GM23338 (cell line): ENCODE measurements around the gene ME3. TPM values are rescaled to one million over a fixed set of nuclear protein-coding genes. Genes with fewer than 3 reads are reported as not detected.

Experiments
- ATAC-seq: fragments of 200-7000 bp; cut with Tn5 transposase; 3 replicates; pipeline ENCODE4 v1.9.1; 2020
- DNase-seq: peaks from one replicate; pipeline ENCODE4 v3.0.0-alpha.2; 2015; ENCODE audit warnings: low spot score
- H2AFZ ChIP-seq: fragments of 200-600 bp; sonication (generic); 2 replicates; pipeline ENCODE4 v1.8.0; 2016; ENCODE audit warnings: antibody characterized with exemption, mild to moderate bottlenecking, moderate library complexity
- H3F3A ChIP-seq: fragments of 200-600 bp; sonication (generic); replicated peaks from 2 replicates; pipeline ENCODE4 v1.8.0; 2017; ENCODE audit warnings: antibody characterized with exemption, mixed run types, low read depth
- H3K27ac ChIP-seq: fragments of 200-600 bp; sonication (generic); 2 replicates; pipeline ENCODE4 v1.6.1; 2016; ENCODE audit warnings: low read depth
- H3K27me3 ChIP-seq: fragments of 200-600 bp; sonication (generic); 2 replicates; pipeline ENCODE4 v1.8.0; 2016; ENCODE audit warnings: mild to moderate bottlenecking, mixed run types, moderate library complexity; ENCODE audit not compliant: insufficient read depth
- H3K36me3 ChIP-seq: fragments of 200-600 bp; sonication (generic); 2 replicates; pipeline ENCODE4 v1.8.0; 2016; ENCODE audit warnings: mild to moderate bottlenecking; ENCODE audit not compliant: insufficient read depth
- H3K4me1 ChIP-seq: fragments of 200-600 bp; sonication (generic); 2 replicates; pipeline ENCODE4 v1.8.0; 2016; ENCODE audit warnings: mild to moderate bottlenecking, moderate library complexity; ENCODE audit not compliant: insufficient read depth
- H3K4me2 ChIP-seq: fragments of 200-600 bp; sonication (generic); 2 replicates; pipeline ENCODE4 v1.7.1; 2017; ENCODE audit warnings: mixed run types
- H3K4me3 ChIP-seq: fragments of 200-600 bp; sonication (generic); 2 replicates; pipeline ENCODE4 v1.6.1; 2016; ENCODE audit warnings: mixed run types
- H3K79me2 ChIP-seq: fragments of 200-600 bp; sonication (generic); replicated peaks from 2 replicates; pipeline ENCODE4 v1.8.0; 2017; ENCODE audit warnings: mild to moderate bottlenecking; ENCODE audit not compliant: insufficient read depth
- H3K9me2 ChIP-seq: fragments of 200-600 bp; sonication (generic); 2 replicates; pipeline ENCODE4 v1.8.0; 2017; ENCODE audit not compliant: insufficient read depth
- H4K20me1 ChIP-seq: fragments of 200-600 bp; sonication (generic); replicated peaks from 2 replicates; pipeline ENCODE4 v1.8.0; 2017; ENCODE audit warnings: mild to moderate bottlenecking; ENCODE audit not compliant: insufficient read depth
- H3K27ac Mint-ChIP-seq: 2 replicates; pipeline ENCODE4 v1.8.0; 2020; ENCODE audit warnings: inconsistent platforms, mild to moderate bottlenecking, moderate library complexity, mixed read lengths
- H3K27me3 Mint-ChIP-seq: 3 replicates; pipeline ENCODE4 v1.8.0; 2022; ENCODE audit warnings: low read depth, mild to moderate bottlenecking, moderate library complexity, mixed read lengths, inconsistent platforms; ENCODE audit not compliant: insufficient read depth, poor library complexity
- H3K36me3 Mint-ChIP-seq: 3 replicates; pipeline ENCODE4 v1.8.0; 2021; ENCODE audit warnings: low read depth, mild to moderate bottlenecking, inconsistent platforms, moderate library complexity, mixed read lengths
- H3K4me1 Mint-ChIP-seq: 3 replicates; pipeline ENCODE4 v1.8.0; 2020; ENCODE audit warnings: mild to moderate bottlenecking, inconsistent platforms, mixed read lengths
- H3K4me3 Mint-ChIP-seq: 3 replicates; pipeline ENCODE4 v1.8.0; 2021; ENCODE audit warnings: moderate library complexity, mild to moderate bottlenecking, inconsistent platforms, mixed read lengths
- H3K9me3 Mint-ChIP-seq: 3 replicates; pipeline ENCODE4 v1.8.0; 2020; ENCODE audit warnings: moderate library complexity, mild to moderate bottlenecking, inconsistent platforms, mixed read lengths
- CREB1 ChIP-seq: fragments of 250-450 bp; sonication (Bioruptor Pico); IDR thresholded peaks from 2 replicates; pipeline ENCODE4 v1.5.0; 2020; ENCODE audit warnings: low read depth, mild to moderate bottlenecking, moderate library complexity
- EZH2 ChIP-seq: fragments of 200-600 bp; sonication (generic); IDR thresholded peaks from one replicate; pipeline ENCODE4 v1.8.0; 2017; ENCODE audit warnings: antibody characterized with exemption, mild to moderate bottlenecking, low read depth; ENCODE audit not compliant: unreplicated experiment
- EZH2phosphoT487 ChIP-seq: fragments of 200-600 bp; sonication (generic); IDR thresholded peaks from one replicate; pipeline ENCODE4 v1.8.1; 2018; ENCODE audit warnings: antibody characterized with exemption; ENCODE audit not compliant: unreplicated experiment
- JUNB ChIP-seq: IDR thresholded peaks from one replicate; pipeline ENCODE4 v1.6.1; 2016; ENCODE audit warnings: antibody characterized with exemption; ENCODE audit not compliant: unreplicated experiment
- NANOG ChIP-seq: IDR thresholded peaks from 2 replicates; pipeline ENCODE4 v1.6.1; 2016; ENCODE audit warnings: antibody characterized with exemption, borderline replicate concordance
- POLR2AphosphoS5 ChIP-seq: IDR thresholded peaks from 2 replicates; pipeline ENCODE4 v1.6.1; 2016; ENCODE audit warnings: antibody characterized with exemption, low read depth
- STAT1 ChIP-seq: IDR thresholded peaks from one replicate; pipeline ENCODE4 v1.6.1; 2016; ENCODE audit warnings: antibody characterized with exemption; ENCODE audit not compliant: unreplicated experiment
- ZNF114 ChIP-seq: fragments of 250-450 bp; sonication (Bioruptor Pico); IDR thresholded peaks from 2 replicates; pipeline ENCODE4 v1.5.0; 2020; ENCODE audit warnings: mild to moderate bottlenecking, moderate library complexity
- ZNF331 ChIP-seq: fragments of 250-450 bp; sonication (Bioruptor Pico); IDR thresholded peaks from 2 replicates; pipeline ENCODE4 v1.5.0; 2020; ENCODE audit warnings: low read depth, mild to moderate bottlenecking, moderate library complexity
- polyA plus RNA-seq: library from polyadenylated mRNA; unstranded; fragments of >200 nt; fragmentation: Nextera tagmentation; extraction: Ambion mirVana; gene quantifications from 2 replicates; pipeline ENCODE4 v1.2.1, GENCODE V29; 2016
- total RNA-seq: library from RNA; depleted of rRNA; stranded (reverse); fragments of >200 nt; shearing (Covaris generic); gene quantifications from 2 replicates; pipeline ENCODE4 v1.2.3, GENCODE V29; 2014
- TF ChIP-seq, protein P1 (sequence below): fragments of 250-450 bp; sonication (Bioruptor Pico); IDR thresholded peaks from 2 replicates; pipeline ENCODE4 v1.5.0; 2020; ENCODE audit warnings: mild to moderate bottlenecking, moderate library complexity
- TF ChIP-seq, protein P2 (sequence below): IDR thresholded peaks from 2 replicates; pipeline ENCODE4 v1.6.1; 2016; ENCODE audit warnings: antibody characterized with exemption
- TF ChIP-seq, protein P3 (sequence below), 2 experiments: fragments of 200-600 bp in 1 of 2; sonication (generic) in 1 of 2; conservative IDR thresholded peaks; 2 replicates each; pipeline versions ENCODE4 v1.5.1 to v1.6.1; 2016 to 2017; ENCODE audit warnings: antibody characterized with exemption in 2 of 2, low read depth in 2 of 2, mild to moderate bottlenecking in 2 of 2, moderate library complexity in 1 of 2

ME3 gene
- total and polyA plus RNA-seq, 2 experiments from 2014 or later, result 1.3 to 4.0 TPM

GRCh38 chr11:86515297-86516094, 156.9 kb downstream of the ME3 start:
- TF ChIP-seq JUNB (no peak), CREB1 (CRISPR knock-in tag) (no peak)
- ATAC-seq (no peak), DNase-seq (no peak)
- Histone ChIP-seq H3K4me2 (no peak overlapping the region), H3K79me2 (no peaks in the 10 kb centered on the region), H3K9me2 (peaks cover 12% of the 10 kb centered on the region), H3F3A (no peaks in the 10 kb centered on the region), H3K36me3 (0 out of 2 replicates have a peak, but pooled peaks cover 6% of the 10 kb centered on the region), H2AFZ (0 out of 2 replicates have a peak overlapping the region, but pooled peaks have one; percentile 23), H3K4me1 (peaks cover 28% of the 10 kb centered on the region), H3K27ac (no peak overlapping the region), H3K4me3 (no peak overlapping the region), H4K20me1 (no peaks in the 10 kb centered on the region), H3K27me3 (no peaks in the 10 kb centered on the region)
- Mint-ChIP-seq H3K27me3 (peaks cover 2% of the 10 kb centered on the region), H3K4me3 (no peak overlapping the region), H3K4me1 (peaks cover 16% of the 10 kb centered on the region), H3K36me3 (no peaks in the 10 kb centered on the region), H3K27ac (0 out of 2 replicates have a peak overlapping the region, but pooled peaks have one; percentile 13), H3K9me3 (no peaks in the 10 kb centered on the region)

- Histone ChIP-seq H3K4me1 (peaks cover 27% of the 10 kb centered on the region), H3F3A (no peaks in the 10 kb centered on the region), H3K4me2 (no peak overlapping the region), H3K27ac (no peak overlapping the region), H2AFZ (no peak overlapping the region), H4K20me1 (no peaks in the 10 kb centered on the region), H3K9me2 (peaks cover 15% of the 10 kb centered on the region; the same call in 1 of the 2 replicates), H3K4me3 (no peak overlapping the region), H3K27me3 (no peaks in the 10 kb centered on the region), H3K36me3 (0 out of 2 replicates have a peak, but pooled peaks cover 6% of the 10 kb centered on the region), H3K79me2 (no peaks in the 10 kb centered on the region)
- peaks cover under 1% of the 10 kb centered on the region for H3K27me3 Mint-ChIP-seq
- no peaks in the 10 kb centered on the region for H3K9me3 Mint-ChIP-seq
- ATAC-seq (no peak), DNase-seq (no peak)
- H3K4me1 Mint-ChIP-seq, result peaks cover 14% of the 10 kb centered on the region
- no peaks in the 10 kb centered on the region for H3K36me3 Mint-ChIP-seq
- H3K4me3 Mint-ChIP-seq, result no peak overlapping the region
- H3K27ac Mint-ChIP-seq, result no peak overlapping the region
- TF ChIP-seq CREB1 (CRISPR knock-in tag) (no peak), EZH2phosphoT487 (no peak), EZH2 (no peak), ZNF331 (CRISPR knock-in tag) (no peak), POLR2AphosphoS5 (no peak), STAT1 (no peak), JUNB (no peak), NANOG (no peak), ZNF114 (CRISPR knock-in tag) (no peak)
- TF ChIP-seq, protein P1, sequence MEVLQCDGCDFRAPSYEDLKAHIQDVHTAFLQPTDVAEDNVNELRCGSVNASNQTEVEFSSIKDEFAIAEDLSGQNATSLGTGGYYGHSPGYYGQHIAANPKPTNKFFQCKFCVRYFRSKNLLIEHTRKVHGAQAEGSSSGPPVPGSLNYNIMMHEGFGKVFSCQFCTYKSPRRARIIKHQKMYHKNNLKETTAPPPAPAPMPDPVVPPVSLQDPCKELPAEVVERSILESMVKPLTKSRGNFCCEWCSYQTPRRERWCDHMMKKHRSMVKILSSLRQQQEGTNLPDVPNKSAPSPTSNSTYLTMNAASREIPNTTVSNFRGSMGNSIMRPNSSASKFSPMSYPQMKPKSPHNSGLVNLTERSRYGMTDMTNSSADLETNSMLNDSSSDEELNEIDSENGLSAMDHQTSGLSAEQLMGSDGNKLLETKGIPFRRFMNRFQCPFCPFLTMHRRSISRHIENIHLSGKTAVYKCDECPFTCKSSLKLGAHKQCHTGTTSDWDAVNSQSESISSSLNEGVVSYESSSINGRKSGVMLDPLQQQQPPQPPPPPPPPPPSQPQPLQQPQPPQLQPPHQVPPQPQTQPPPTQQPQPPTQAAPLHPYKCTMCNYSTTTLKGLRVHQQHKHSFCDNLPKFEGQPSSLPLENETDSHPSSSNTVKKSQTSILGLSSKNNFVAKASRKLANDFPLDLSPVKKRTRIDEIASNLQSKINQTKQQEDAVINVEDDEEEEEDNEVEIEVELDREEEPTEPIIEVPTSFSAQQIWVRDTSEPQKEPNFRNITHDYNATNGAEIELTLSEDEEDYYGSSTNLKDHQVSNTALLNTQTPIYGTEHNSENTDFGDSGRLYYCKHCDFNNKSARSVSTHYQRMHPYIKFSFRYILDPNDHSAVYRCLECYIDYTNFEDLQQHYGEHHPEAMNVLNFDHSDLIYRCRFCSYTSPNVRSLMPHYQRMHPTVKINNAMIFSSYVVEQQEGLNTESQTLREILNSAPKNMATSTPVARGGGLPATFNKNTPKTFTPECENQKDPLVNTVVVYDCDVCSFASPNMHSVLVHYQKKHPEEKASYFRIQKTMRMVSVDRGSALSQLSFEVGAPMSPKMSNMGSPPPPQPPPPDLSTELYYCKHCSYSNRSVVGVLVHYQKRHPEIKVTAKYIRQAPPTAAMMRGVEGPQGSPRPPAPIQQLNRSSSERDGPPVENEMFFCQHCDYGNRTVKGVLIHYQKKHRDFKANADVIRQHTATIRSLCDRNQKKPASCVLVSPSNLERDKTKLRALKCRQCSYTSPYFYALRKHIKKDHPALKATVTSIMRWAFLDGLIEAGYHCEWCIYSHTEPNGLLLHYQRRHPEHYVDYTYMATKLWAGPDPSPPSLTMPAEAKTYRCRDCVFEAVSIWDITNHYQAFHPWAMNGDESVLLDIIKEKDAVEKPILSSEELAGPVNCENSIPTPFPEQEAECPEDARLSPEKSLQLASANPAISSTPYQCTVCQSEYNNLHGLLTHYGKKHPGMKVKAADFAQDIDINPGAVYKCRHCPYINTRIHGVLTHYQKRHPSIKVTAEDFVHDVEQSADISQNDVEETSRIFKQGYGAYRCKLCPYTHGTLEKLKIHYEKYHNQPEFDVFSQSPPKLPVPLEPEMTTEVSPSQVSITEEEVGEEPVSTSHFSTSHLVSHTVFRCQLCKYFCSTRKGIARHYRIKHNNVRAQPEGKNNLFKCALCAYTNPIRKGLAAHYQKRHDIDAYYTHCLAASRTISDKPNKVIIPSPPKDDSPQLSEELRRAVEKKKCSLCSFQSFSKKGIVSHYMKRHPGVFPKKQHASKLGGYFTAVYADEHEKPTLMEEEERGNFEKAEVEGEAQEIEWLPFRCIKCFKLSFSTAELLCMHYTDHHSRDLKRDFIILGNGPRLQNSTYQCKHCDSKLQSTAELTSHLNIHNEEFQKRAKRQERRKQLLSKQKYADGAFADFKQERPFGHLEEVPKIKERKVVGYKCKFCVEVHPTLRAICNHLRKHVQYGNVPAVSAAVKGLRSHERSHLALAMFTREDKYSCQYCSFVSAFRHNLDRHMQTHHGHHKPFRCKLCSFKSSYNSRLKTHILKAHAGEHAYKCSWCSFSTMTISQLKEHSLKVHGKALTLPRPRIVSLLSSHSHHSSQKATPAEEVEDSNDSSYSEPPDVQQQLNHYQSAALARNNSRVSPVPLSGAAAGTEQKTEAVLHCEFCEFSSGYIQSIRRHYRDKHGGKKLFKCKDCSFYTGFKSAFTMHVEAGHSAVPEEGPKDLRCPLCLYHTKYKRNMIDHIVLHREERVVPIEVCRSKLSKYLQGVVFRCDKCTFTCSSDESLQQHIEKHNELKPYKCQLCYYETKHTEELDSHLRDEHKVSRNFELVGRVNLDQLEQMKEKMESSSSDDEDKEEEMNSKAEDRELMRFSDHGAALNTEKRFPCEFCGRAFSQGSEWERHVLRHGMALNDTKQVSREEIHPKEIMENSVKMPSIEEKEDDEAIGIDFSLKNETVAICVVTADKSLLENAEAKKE, result no peak
- TF ChIP-seq, protein P2, sequence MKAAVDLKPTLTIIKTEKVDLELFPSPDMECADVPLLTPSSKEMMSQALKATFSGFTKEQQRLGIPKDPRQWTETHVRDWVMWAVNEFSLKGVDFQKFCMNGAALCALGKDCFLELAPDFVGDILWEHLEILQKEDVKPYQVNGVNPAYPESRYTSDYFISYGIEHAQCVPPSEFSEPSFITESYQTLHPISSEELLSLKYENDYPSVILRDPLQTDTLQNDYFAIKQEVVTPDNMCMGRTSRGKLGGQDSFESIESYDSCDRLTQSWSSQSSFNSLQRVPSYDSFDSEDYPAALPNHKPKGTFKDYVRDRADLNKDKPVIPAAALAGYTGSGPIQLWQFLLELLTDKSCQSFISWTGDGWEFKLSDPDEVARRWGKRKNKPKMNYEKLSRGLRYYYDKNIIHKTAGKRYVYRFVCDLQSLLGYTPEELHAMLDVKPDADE, result no peak
- TF ChIP-seq, protein P3, sequence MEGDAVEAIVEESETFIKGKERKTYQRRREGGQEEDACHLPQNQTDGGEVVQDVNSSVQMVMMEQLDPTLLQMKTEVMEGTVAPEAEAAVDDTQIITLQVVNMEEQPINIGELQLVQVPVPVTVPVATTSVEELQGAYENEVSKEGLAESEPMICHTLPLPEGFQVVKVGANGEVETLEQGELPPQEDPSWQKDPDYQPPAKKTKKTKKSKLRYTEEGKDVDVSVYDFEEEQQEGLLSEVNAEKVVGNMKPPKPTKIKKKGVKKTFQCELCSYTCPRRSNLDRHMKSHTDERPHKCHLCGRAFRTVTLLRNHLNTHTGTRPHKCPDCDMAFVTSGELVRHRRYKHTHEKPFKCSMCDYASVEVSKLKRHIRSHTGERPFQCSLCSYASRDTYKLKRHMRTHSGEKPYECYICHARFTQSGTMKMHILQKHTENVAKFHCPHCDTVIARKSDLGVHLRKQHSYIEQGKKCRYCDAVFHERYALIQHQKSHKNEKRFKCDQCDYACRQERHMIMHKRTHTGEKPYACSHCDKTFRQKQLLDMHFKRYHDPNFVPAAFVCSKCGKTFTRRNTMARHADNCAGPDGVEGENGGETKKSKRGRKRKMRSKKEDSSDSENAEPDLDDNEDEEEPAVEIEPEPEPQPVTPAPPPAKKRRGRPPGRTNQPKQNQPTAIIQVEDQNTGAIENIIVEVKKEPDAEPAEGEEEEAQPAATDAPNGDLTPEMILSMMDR (conservative IDR thresholded peaks at IDR 0.05; ENCODE audit: low read depth in 2 of 2), result no peak
Measured at GRCh38 chr11:86514453-86514852, 158.0 kb downstream of the ME3 start.
